Measurements from ENCODE around the gene POM121C. TPM values are rescaled to one million over a fixed set of nuclear protein-coding genes. Genes with fewer than 3 reads are reported as not detected.
"Not testable (repeated sequence)": the region's sequence is repeated elsewhere in the genome, so short reads cannot be mapped to it uniquely, and the experiment has no call there.

The POM121C gene
- total RNA-seq, 1 experiment from 2014 or later, result 72.7 TPM

- H3K4me1 Mint-ChIP-seq; H3K14ac ChIP-seq (ENCODE audit: insufficient read depth, low read length); H2BK20ac ChIP-seq (ENCODE audit: low read depth, low read length, poor library complexity, severe bottlenecking); H3K79me1 ChIP-seq (ENCODE audit: insufficient read depth, low read depth, low read length, poor library complexity, severe bottlenecking); H3K27me3 Mint-ChIP-seq (ENCODE audit: low read depth); H3K4ac ChIP-seq (ENCODE audit: low read depth, low read length); H3K9me3 ChIP-seq (ENCODE audit: control insufficient read depth, low read depth, low read length); H2BK5ac ChIP-seq (ENCODE audit: insufficient read length, low read length); H4K8ac ChIP-seq (replicated peaks; ENCODE audit: insufficient read length, low read depth, low read length); H3K27ac ChIP-seq (ENCODE audit: insufficient read length, low read depth, low read length); H3K9ac ChIP-seq (ENCODE audit: extremely low read depth, insufficient read length, low read length); H3K9me3 Mint-ChIP-seq; H2BK120ac ChIP-seq (ENCODE audit: low read depth, low read length, poor library complexity, severe bottlenecking); H2BK15ac ChIP-seq (ENCODE audit: low read depth, low read length); H4K91ac ChIP-seq (ENCODE audit: insufficient read length, low read depth, low read length); H3K27me3 ChIP-seq (ENCODE audit: insufficient read depth, low read length); H3K23ac ChIP-seq (ENCODE audit: insufficient read length, low read depth, low read length); H3K56ac ChIP-seq (ENCODE audit: insufficient read length, low read depth, low read length); H3K27ac Mint-ChIP-seq; H3K23me2 ChIP-seq (ENCODE audit: insufficient read length, low read depth, low read length, poor library complexity, severe bottlenecking); H3K4me3 Mint-ChIP-seq; H3K18ac ChIP-seq (ENCODE audit: insufficient read length, low read depth, low read length); H2AFZ ChIP-seq (ENCODE audit: low read length); H3K79me2 ChIP-seq (ENCODE audit: insufficient read depth, low read length); H3K36me3 Mint-ChIP-seq (ENCODE audit: insufficient read depth in 1 of 3, low read depth in 3 of 3); DNase-seq; H2BK12ac ChIP-seq (ENCODE audit: insufficient read length, low read depth, low read length); H4K5ac ChIP-seq (ENCODE audit: insufficient read length, low read depth, low read length); H2AK5ac ChIP-seq (ENCODE audit: insufficient read length, low read length); H4K20me1 ChIP-seq (ENCODE audit: control insufficient read depth, insufficient read depth, insufficient read length); H3T11ph ChIP-seq (ENCODE audit: low read length); H3K4me1 ChIP-seq (ENCODE audit: insufficient read depth, low read length); H3K4me2 ChIP-seq (ENCODE audit: insufficient read depth, insufficient read length, low read length): not testable (repeated sequence)
- WGBS (ENCODE audit: extremely low coverage, insufficient read length, low lambda C conversion rate), result no CpG with 5 or more reads among the region's 6 CpGs
Measured at GRCh38 chr7:75400575-75400974, 85.5 kb downstream of the POM121C start.

- H2BK15ac ChIP-seq (ENCODE audit: low read depth, low read length); H3K9me3 ChIP-seq (ENCODE audit: control insufficient read depth, low read depth, low read length); H4K20me1 ChIP-seq (ENCODE audit: control insufficient read depth, insufficient read depth, insufficient read length); H3K79me2 ChIP-seq (ENCODE audit: insufficient read depth, low read length); H3K27ac ChIP-seq (ENCODE audit: insufficient read length, low read depth, low read length); H2AK5ac ChIP-seq (ENCODE audit: insufficient read length, low read length); H3K36me3 Mint-ChIP-seq (ENCODE audit: insufficient read depth in 1 of 3, low read depth in 3 of 3); H3K18ac ChIP-seq (ENCODE audit: insufficient read length, low read depth, low read length); H4K5ac ChIP-seq (ENCODE audit: insufficient read length, low read depth, low read length); H4K8ac ChIP-seq (replicated peaks; ENCODE audit: insufficient read length, low read depth, low read length); H3K27me3 Mint-ChIP-seq (ENCODE audit: low read depth); H3K56ac ChIP-seq (ENCODE audit: insufficient read length, low read depth, low read length); H2BK20ac ChIP-seq (ENCODE audit: low read depth, low read length, poor library complexity, severe bottlenecking); H3K27me3 ChIP-seq (ENCODE audit: insufficient read depth, low read length); H3K4me3 Mint-ChIP-seq; H3K4me1 Mint-ChIP-seq; H3K9ac ChIP-seq (ENCODE audit: extremely low read depth, insufficient read length, low read length); H3K4ac ChIP-seq (ENCODE audit: low read depth, low read length); H4K91ac ChIP-seq (ENCODE audit: insufficient read length, low read depth, low read length); H3K23ac ChIP-seq (ENCODE audit: insufficient read length, low read depth, low read length); H3T11ph ChIP-seq (ENCODE audit: low read length); H3K4me1 ChIP-seq (ENCODE audit: insufficient read depth, low read length); H3K14ac ChIP-seq (ENCODE audit: insufficient read depth, low read length); H3K79me1 ChIP-seq (ENCODE audit: insufficient read depth, low read depth, low read length, poor library complexity, severe bottlenecking); H2BK5ac ChIP-seq (ENCODE audit: insufficient read length, low read length); H2BK120ac ChIP-seq (ENCODE audit: low read depth, low read length, poor library complexity, severe bottlenecking); H3K27ac Mint-ChIP-seq; H3K4me2 ChIP-seq (ENCODE audit: insufficient read depth, insufficient read length, low read length); H3K23me2 ChIP-seq (ENCODE audit: insufficient read length, low read depth, low read length, poor library complexity, severe bottlenecking); H3K9me3 Mint-ChIP-seq; H2BK12ac ChIP-seq (ENCODE audit: insufficient read length, low read depth, low read length); H2AFZ ChIP-seq (ENCODE audit: low read length); DNase-seq: not testable (repeated sequence)
- WGBS (ENCODE audit: extremely low coverage, insufficient read length, low lambda C conversion rate), result no CpG with 5 or more reads among the region's 34 CpGs
Measured at GRCh38 chr7:75398771-75399700, 87.1 kb downstream of the POM121C start.

All from H9 (cell line).